Mononuclear cell (primary cell): ENCODE results near the gene EEF1E1. TPM values are rescaled to one million over a fixed set of nuclear protein-coding genes. Genes with fewer than 3 reads are reported as not detected.
A peak's percentile ranks its signal among the peaks of the same experiment; 100 is the strongest.

ENCODE experiments used
- H3K27me3 ChIP-seq: 2 replicates; pipeline ENCODE4 v1.6.0; 2011; ENCODE audit warnings: low read length, control low read depth; ENCODE audit not compliant: insufficient read depth
- H3K4me1 ChIP-seq: 2 replicates; pipeline ENCODE4 v1.5.1; 2011; ENCODE audit warnings: mild to moderate bottlenecking, low read length, control low read depth; ENCODE audit not compliant: insufficient read depth
- H3K4me3 ChIP-seq: 2 replicates; pipeline ENCODE4 v1.5.1; 2011; ENCODE audit warnings: mild to moderate bottlenecking, low read length, moderate library complexity
- H3K9me3 ChIP-seq: 2 replicates; pipeline ENCODE4 v1.5.1; 2011; ENCODE audit warnings: low read depth, mild to moderate bottlenecking, control low read depth, low read length
- total RNA-seq: library from RNA; depleted of rRNA; stranded (reverse); fragments of >200 nt; gene quantifications from one replicate; pipeline ENCODE4 v1.2.3, GENCODE V29; 2012

Gene EEF1E1
- total RNA-seq, 1 donor, result 25.2 TPM

DNA sequence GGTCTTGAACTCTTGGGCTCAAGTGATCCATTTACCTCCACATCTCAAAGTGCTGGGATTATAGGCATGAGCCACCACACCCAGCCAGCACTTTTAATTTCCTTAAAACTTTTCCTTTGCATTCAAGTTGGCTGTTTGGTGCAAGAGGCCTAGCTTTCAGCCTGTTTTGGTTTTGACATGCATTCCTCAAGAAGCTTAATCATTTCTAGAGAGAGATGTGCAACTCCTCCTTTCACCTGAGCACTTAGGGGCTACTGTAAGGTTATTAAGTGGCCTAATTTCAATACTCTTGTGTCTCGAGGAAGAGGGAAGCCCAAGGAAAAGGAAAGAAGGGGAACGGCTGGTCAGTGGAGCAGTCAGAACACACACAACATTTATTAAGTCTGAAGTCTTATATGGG, 24.4 kb downstream of the EEF1E1 start:
- Histone ChIP-seq H3K4me1 (peaks cover 28% of the 10 kb centered on the region), H3K9me3 (no peaks in the 10 kb centered on the region)

DNA sequence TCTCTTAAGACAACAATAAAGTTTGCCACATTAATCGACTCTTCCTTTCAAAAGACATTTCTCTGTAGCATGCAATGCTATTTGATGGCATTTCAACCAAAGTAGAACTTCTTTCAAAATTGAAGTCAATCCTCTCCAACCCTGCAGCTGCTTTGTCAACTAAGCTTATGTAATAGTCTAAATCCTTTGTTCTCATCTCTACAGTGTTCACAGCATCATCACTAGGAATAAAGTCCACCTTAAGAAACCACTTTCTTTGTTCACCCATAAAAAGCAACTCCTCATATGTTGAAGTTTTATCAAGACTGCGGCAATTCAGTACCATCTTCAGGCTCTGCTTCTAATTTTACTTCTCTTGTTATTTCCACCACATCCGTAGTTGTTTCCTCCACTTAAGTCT, 26.6 kb downstream of the EEF1E1 start:
- H3K4me1 ChIP-seq, result peaks cover 21% of the 10 kb centered on the region

More for the DNA sequence above, 24.4 kb downstream of the EEF1E1 start:
- no peak overlapping the region for H3K4me3 ChIP-seq
- no peaks in the 10 kb centered on the region for H3K27me3 ChIP-seq

DNA sequence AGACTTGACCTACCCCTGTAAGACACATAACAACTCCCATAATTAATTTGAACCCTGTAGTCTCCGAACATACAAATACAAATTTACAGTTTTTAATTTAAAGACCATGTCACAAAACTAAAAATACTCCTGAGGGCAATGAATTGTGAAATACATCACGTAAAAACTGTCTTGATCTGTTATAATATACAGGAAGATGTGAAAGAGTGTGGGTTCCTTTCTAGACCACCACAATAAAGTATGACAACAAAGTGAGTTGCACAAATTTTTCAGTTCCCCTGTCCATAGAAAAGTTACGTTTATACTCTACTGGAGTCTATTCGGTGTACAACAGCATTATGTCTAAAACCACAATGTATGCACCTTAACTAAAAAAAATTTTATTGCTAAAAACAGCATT, 27.2 kb downstream of the EEF1E1 start:
- no peaks in the 10 kb centered on the region for H3K27me3 ChIP-seq

More for the DNA sequence above, 26.6 kb downstream of the EEF1E1 start:
- Histone ChIP-seq H3K4me3 (no peak overlapping the region), H3K9me3 (no peaks in the 10 kb centered on the region), H3K27me3 (no peaks in the 10 kb centered on the region)

DNA sequence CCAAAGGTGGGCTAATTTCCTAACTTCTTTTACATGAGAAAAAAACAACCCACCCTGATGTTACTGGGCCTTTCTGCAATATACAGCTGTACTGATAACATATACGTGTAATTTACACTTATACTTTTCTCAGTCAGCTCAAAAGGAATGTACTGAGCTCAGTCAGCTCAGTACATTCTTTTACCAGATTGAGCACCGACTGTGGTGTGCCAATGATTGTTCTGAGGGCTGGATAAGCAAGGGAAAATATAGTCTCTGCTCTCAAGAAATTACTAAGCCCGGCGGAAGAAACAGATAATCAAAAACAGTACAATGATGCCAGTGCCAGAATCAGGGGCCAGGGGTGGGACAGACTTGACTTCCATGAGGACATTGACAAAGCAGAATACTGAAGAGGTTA, 28.1 kb downstream of the EEF1E1 start:
- Histone ChIP-seq H3K4me3 (no peak overlapping the region), H3K4me1 (peaks cover 17% of the 10 kb centered on the region), H3K9me3 (no peaks in the 10 kb centered on the region), H3K27me3 (no peaks in the 10 kb centered on the region)

More for the DNA sequence above, 27.2 kb downstream of the EEF1E1 start:
- peaks cover 17% of the 10 kb centered on the region for H3K4me1 ChIP-seq
- no peak overlapping the region for H3K4me3 ChIP-seq
- H3K9me3 ChIP-seq, result no peaks in the 10 kb centered on the region

DNA sequence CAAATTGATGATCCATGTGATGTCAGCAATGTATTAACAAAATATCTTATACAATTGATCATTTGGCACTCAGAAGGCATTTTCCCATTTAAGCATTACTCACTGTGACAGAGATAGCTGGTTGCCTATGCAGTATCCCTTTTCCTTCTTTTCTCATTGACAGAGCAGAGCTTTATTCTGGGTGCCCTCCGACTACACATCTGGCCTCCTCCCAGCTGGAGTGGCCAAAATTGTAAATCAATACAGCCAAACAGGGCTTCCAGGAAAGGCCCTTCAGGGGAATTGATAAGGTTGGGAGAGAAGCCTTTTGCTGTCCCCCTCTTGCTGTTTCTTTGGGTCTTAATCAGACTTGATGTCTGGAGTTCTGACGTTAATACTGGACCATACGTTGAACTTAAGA, 28.6 kb downstream of the EEF1E1 start:
- Histone ChIP-seq H3K9me3 (no peaks in the 10 kb centered on the region), H3K4me1 (peaks cover 17% of the 10 kb centered on the region)

DNA sequence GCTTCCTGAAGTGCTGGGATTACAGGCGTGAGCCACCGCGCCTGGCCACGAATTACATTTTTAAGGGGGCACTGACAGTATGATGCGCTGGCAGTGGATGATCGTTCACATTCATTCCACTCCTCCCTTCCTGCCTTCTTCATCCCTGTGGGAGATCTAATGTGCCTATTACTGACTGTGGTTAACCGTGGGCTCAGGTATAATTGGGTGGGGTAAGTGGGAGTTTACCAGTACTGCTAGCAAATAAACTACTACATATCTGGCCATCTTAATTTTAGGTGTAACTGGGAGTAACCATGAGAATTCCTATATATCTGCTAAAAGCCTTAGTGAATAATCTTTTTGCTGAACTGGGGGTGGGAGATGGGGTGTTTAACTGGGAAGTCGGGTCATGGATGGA, 31.6 kb downstream of the EEF1E1 start:
- no peak overlapping the region for H3K4me3 ChIP-seq
- peaks cover 11% of the 10 kb centered on the region for H3K4me1 ChIP-seq
- H3K9me3 ChIP-seq, result no peaks in the 10 kb centered on the region
- no peaks in the 10 kb centered on the region for H3K27me3 ChIP-seq

More for the DNA sequence above, 28.6 kb downstream of the EEF1E1 start:
- no peak overlapping the region for H3K4me3 ChIP-seq
- H3K27me3 ChIP-seq, result no peaks in the 10 kb centered on the region

DNA sequence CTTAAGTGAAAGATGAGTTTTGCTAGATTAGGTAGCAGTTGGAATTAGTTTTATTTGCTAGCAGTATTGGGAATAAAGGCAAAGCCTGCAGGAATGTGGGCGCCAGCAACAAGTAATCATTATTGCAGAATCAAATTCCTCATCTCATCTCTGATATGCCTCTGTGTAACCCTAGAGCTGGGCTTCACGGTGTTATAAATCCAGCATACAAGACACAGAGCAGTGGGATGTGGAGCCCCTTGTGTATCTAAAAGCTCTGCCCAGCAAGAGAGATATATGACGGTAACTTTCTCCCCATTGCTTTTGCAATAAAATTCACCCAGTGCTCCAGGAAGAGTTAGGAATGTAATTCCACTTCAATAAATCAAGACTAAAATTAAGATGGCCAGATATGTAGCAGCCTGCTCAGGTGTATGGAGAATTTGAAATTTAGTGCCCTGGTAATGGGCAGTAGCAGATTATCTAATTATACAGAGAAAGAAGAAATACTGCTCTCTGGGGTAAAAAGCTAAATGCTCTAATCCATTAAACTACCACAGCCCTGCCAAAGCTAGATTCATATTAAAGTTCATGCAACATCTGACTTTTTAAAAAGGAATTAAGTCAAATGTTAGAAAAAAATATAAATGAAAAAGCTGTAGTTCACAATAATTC, 32.6 kb downstream of the EEF1E1 start:
- Histone ChIP-seq H3K4me3 (no peak overlapping the region), H3K4me1 (peaks cover 8% of the 10 kb centered on the region), H3K27me3 (no peaks in the 10 kb centered on the region), H3K9me3 (no peaks in the 10 kb centered on the region)

DNA sequence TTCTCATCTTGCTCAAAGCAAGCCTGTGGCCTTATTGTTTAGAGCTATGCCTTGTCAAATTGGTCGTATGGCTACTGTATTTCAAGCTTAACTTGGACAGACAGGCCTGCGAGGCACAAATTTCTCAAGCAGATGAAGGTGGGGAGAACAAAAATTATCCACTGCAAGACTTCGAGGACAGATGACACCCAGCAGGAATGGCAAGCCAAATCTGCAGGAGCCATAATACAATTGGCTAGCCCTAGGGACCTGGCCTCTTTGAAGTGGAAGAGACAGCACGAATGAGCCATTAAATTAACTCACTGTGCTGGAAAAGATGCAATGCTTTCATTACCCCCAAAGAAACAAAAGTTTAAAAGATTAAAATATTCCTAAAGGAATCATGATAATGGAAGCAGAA, 33.2 kb downstream of the EEF1E1 start:
- Histone ChIP-seq H3K9me3 (no peaks in the 10 kb centered on the region), H3K4me3 (no peak overlapping the region), H3K27me3 (no peaks in the 10 kb centered on the region), H3K4me1 (peaks cover 8% of the 10 kb centered on the region)

DNA sequence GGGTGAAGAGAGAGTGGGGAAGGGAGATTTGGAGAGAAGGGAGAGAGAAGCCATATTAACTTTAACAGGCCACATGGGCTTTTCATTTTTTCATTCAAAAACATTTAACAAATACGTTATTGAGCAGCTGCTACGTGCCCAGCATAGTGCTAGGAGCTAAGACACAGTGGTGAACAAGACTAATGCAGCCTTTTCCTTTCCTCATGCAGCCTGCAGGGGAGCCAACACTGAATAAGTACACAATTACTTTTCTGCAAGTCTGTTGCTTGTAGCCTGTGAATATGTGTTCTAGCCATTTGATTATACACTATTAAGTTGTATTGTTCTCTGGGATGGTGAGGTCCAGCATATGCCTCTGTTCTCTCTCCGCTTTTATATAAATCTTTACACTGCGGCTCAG, 36.2 kb downstream of the EEF1E1 start:
- H3K4me1 ChIP-seq, result peaks cover 11% of the 10 kb centered on the region
- no peaks in the 10 kb centered on the region for H3K9me3 ChIP-seq
- no peak overlapping the region for H3K4me3 ChIP-seq

DNA sequence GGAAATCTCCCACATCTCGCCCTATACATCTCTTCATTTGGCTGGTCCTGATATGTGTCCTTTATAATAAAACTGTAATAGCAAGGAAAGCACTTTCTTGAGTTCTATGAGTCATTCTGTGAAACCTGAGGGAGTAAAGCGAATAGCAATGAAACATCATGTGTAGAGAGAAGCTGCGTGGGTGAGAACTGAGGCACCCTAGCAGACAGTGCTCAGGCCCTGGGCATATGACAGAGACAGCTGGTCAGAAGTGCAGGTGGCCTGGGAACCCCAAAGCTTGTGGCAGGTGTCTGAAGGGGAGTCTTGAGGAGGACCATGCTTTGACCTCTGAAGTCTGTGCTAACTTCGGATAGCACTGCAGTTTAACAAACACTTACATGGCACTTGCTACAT, 36.8 kb downstream of the EEF1E1 start:
- Histone ChIP-seq H3K9me3 (no peaks in the 10 kb centered on the region), H3K27me3 (no peaks in the 10 kb centered on the region), H3K4me3 (no peak overlapping the region), H3K4me1 (peaks cover 11% of the 10 kb centered on the region)

More for the DNA sequence above, 36.2 kb downstream of the EEF1E1 start:
- H3K27me3 ChIP-seq, result no peaks in the 10 kb centered on the region

DNA sequence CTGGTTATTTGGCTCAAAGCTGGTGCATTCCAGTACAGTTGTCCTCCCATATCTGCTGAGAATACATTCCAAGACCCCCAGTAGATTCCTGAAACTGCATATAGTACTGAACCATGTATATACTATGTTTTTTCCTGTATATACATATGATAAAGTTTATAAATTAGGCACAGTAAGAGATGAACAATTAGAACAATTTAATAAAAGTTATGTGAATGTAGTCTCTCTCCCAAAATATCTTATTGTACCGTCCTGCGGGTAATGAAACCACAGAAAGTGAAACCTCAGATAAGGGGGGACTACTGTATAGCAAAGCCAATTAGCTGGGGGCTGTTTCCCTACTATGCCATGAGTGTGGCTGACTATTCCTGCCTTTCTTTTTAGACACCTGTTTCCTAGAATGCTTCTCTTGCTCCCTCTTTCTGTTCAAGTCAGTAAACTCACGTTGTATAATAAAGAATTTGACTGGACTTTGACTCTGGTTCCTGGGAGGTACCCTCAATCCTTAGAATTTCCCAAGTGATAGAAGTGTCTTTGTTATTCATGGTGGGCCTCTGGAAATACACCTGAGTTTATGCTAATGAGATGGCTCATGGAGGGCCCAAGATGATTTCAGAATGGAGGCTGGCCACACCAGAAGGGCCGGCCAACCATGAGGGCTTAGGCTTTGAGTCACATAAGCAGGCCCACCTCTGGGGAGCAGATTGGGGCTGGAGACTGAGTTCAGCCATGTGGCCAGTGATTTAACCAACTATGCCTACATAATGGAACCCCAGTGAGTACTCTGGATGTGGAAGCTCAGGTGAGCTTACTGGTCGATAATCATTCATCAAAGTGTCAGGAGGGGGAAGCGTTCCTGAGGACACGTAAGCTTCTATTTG, 37.5 kb downstream of the EEF1E1 start:
- Histone ChIP-seq H3K27me3 (no peaks in the 10 kb centered on the region), H3K4me3 (peak overlapping the region; percentile 90), H3K9me3 (no peaks in the 10 kb centered on the region), H3K4me1 (peaks cover 11% of the 10 kb centered on the region)

DNA sequence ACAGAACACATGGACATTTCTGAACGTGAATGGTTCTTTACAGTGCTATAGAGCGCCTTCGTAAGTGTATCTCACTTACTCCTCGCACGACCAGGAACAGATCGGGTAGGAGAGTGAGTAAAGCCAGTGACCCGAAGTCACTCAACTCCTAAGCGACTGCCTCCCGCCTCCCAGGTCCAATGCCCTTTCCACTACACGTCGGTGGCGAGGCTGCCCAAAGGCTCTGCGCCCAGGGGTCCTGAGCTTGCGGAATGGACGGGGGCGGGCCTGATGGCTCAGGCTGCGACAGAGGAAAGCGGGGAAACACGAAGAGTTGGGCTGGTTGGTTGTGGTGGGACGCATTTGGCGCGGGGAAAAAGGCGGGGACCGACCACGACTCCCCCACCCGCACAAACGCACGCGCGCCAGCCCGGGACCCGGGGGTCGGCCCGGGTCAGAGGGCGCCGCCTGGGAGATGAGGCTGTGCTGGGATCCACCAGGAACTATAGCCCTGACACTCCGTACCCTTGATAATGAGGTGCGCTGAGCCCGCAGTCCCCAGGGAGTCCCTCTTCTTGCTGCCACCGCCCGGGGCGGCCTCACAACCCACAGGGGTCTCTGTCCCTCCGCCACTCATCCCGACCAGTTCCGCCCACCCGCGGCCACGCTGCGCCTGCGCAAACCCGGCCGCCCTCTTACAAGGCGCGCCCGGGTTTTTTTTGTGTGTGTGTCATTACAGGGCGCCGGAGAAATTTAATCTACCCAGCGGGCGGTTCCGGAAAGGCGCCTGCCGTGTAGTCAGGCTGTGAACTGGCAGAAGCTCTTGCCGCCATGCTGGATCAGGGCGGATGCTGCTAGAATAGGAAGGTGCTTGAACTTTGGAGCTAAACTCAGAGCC, 38.3 kb downstream of the EEF1E1 start, which contains the start of gene BLOC1S5:
Gene BLOC1S5, minus strand, starts transcription at position 629 of the 877 bp plus-strand sequence. Its CDS starts 13 bp downstream, at position 616.
- Histone ChIP-seq H3K27me3 (no peaks in the 10 kb centered on the region), H3K4me1 (peaks cover 11% of the 10 kb centered on the region), H3K9me3 (no peaks in the 10 kb centered on the region), H3K4me3 (peak within 1 kb of the TSS; percentile 90)

DNA sequence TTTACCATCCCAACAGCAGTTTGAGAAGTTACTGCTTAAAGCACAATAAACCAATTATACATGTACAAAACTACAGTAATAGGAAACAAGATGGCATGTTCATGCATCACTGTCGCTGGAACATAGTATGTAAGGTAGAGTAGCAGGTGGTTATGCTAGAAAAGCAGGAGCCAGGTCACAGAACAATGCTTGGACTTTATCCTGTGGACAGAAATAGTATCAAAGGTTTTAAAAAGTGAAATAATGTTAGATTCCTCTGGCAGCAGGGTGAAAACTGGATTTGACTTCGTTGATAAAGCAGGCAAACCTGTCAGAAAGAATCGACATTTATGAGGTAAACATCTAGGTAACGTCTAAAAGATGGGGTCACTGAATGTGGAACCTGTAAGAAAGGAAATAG, 40.6 kb downstream of the EEF1E1 start:
- Histone ChIP-seq H3K9me3 (no peaks in the 10 kb centered on the region), H3K4me1 (peaks cover 11% of the 10 kb centered on the region), H3K27me3 (no peaks in the 10 kb centered on the region), H3K4me3 (no peak overlapping the region)

DNA sequence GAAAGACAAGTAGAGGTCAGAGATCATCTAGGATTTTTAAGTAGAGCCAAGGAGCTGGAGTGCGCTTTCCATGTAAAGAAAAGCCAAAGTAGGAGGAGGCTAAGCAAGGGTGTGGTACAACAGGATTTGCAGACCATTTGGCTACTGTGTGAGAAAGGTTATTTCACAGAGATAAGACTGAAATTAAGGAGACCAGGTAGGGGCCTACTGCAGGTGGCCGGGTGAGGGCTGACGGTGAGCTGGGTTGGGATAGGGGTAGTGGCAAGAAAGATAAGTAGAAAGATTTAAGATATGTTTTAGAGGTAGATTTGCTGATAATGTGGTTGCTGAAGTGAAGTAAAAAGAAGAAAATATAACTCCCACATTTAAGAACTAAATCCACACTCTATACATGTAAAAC, 42.0 kb downstream of the EEF1E1 start:
- no peaks in the 10 kb centered on the region for H3K9me3 ChIP-seq
- no peaks in the 10 kb centered on the region for H3K27me3 ChIP-seq
- H3K4me1 ChIP-seq, result peaks cover 11% of the 10 kb centered on the region
- no peak overlapping the region for H3K4me3 ChIP-seq

DNA sequence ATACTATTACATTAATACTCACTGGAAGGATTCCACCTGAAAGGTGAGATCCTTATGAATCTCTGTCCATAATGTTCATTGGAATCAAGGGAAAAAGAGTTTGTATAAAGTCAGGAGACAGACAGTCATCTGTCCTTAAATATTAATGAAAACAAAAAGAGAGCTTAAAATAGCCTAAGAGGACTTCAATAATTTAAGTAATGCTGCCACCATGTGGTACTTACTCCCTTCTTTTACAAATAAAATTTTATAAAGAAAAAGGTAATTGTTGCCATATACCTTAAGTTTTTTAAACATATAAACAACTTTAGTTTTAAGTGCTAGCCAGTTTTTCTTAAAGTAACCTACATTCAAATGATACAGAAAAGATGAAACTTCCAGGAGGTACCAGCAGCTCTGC, 43.2 kb downstream of the EEF1E1 start:
- Histone ChIP-seq H3K9me3 (no peaks in the 10 kb centered on the region), H3K4me1 (peaks cover 3% of the 10 kb centered on the region)

More for the DNA sequence above, 43.2 kb downstream of the EEF1E1 start:
- H3K27me3 ChIP-seq, result no peaks in the 10 kb centered on the region
- H3K4me3 ChIP-seq, result no peak overlapping the region
